SK-N-MC (cell line): ENCODE measurements around the gene MAP3K15.

Source experiments
- EZH2 ChIP-seq: fragments of 200-600 bp; sonication (generic); IDR thresholded peaks from one replicate; pipeline ENCODE4 v1.6.1; 2017; ENCODE audit warnings: antibody characterized with exemption
- FOXP2 ChIP-seq: optimal IDR thresholded peaks from 2 replicates; pipeline ENCODE3; 2011; ENCODE audit warnings: mild to moderate bottlenecking, moderate library complexity; ENCODE audit not compliant: insufficient read depth; ENCODE audit errors: extremely low read length, control extremely low read depth

DNA sequence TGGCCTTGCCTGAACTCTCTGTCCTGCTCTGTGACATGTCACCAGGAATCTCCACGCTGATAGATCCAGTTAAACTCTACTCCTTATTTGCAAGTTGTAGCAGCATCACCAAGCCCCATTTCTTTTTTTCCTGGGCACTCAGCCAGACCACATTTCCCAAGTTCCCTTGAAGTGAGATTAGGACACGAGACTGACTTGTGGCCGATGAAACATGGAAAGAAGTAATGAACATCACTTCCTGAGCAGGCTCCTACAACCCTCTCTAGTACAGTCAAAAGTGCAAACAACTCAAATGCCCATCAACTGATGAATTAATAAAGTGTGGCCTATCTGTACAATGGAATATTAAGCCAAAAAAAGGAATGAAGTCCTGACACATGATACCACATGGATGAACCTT is 74.6 kb downstream of the MAP3K15 start:
- TF ChIP-seq EZH2 (no peak), FOXP2 (no peak)
